GM19238 (cell line): ENCODE results near the gene AUTS2.

Experiments used
- DNase-seq: peaks from one replicate; pipeline ENCODE4 v3.0.0; 2011; ENCODE audit warnings: low spot score; ENCODE audit not compliant: insufficient read length

Gene AUTS2

DNA sequence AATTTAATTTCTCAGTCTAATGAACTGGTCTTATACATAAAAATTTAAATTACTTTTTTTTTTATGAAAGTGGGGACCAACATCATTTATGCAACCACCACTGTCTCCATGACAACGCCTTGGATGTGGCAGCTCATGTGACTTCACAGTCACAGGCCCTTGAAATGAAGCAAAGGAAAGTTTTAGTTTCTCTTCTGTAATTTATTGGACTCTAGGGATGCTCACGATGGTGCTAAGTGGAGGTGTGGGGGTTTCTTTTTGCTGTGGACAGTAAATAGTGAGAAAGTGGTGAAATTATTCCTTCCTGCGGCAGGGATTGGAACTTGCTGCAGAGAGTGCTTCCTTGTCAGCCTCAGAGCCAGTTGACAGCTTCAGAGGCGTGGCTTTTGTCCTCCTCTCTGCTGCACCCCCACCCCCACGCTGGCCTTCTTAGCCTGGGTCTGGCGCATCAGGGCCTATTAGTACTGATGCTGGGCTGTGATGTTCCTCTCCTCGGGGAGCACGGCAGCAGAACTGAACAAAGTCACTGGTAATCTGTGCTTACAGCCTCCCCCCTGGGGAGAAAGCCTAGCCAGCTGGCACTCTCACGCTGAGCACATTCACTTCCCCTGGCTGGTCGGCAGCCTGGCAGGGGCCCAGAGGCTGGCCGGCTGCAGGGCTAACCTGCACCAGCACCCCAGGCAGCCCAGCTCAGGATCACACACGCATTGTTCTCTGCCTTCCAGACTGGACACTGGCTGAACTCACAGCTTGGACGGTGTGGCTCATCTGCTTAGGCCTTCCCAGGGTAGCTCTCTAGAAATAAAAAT, 1016.2 kb downstream of the AUTS2 start:
- no peak for DNase-seq

DNA sequence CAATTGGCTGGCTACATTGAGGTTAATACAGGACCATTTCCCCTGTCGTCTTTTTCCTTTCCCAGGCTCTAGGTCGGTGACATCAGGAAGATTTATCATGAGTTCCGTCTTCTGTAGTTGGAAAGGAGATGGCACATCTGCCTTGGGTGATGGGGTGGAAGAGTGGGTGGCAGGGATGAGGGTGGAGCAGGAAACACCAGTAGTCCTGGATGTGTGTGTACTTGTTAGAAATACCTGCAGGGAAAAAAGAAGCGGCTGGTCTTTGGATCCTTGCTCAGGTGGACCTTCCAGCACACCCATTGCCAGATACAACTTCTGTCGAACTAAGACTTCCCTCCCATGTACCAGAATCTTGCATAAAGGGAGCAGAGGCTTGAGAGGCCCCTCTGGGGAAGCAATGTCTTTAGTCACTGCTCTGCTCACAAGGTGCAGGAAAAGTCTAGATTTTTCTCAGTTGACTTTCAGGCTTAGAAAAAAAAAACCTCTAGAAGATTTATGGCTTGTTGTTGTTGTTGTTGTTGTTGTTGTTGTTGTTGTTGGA, 1016.9 kb downstream of the AUTS2 start:
- DNase-seq = no peak

DNA sequence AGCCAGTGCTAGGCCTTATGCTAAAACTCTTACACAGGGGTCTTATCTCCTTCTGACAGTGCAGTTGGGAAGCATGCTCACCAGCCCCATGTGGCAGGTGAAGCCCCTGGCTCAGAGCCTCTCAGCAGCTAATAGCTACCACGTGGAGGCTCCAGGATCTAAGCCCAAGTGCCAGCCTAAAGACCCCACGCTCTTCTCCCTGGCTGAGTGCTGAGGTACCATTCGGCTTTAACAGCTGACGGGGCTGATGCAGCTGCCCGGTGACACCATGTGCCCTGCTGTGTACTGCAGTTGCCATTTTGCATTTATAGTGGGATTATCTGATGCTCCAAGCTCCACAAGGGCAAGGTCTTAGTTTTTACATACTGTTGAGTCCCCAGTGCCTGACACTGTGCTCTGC, 1017.9 kb downstream of the AUTS2 start:
- no peak for DNase-seq

DNA sequence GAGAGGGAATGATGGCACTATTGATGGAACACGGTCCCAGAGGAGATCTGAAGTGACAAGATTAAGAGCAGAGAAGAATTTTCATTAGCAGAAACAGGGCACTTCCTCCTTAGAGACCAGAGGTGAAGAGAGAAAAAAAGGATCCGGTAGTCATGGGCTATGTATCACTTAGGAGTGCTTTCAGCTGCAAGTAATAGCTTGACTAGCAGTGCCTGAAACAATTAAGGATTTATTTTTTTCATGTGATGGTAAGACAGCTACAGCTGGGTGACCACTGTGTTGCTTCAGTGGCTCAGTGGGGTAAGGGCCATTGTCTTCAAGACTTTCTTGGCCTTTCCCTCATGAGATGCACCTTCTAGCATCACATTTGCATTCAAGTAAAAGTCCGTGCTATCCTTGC, 1018.5 kb downstream of the AUTS2 start:
- DNase-seq = no peak

DNA sequence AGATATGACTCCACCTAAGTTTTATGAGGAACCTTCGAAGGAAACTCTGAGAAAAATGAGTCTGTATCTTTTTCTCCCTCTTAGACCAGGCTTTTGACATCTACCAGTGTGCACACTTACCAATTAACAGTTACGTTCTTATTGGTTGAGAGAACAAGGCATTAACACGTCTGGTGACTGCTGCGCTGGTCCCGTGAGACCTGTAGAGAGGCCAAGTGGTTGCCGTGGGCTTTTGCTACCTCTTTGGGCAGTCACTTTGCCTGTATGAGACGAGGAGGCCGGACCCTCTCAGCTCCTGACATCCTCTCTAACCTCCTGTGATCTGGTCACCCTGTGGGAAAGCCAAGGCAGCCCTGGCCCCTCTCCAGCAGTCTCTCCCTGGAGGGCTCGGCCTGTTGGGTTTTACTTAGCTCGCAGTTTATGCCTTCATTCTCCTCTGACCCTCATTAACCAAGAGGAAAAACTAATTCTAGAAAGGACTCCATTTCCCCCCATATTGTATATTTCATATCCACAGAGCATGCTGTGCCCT, 1019.8 kb downstream of the AUTS2 start:
- DNase-seq = no peak

- DNase-seq = no peak
Observed at GRCh38 chr7:70619130-70619529, 1020.9 kb downstream of the AUTS2 start.

DNA sequence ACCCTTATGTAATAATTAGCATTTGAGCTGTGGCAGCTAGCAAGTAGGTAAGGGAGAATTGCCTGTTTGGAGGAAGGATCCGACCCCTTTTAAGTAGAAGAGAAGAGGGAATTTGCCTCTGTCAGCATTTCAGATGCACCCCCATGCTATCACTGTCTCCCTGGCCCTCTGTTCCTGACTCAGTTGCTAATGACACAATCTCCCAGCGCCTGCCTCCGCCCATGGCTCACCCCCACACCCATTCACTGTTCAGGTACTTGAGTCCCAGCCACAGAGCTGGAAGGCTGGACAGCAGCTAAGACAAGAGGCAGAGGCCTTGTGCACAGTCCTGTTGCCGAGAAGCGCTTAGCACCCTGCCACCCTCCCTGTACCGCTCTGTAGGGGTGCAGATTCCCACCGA, 1021.4 kb downstream of the AUTS2 start:
- DNase-seq = no peak

GRCh38 chr7:70620333-70621055, 1022.2 kb downstream of the AUTS2 start:
- no peak for DNase-seq

DNA sequence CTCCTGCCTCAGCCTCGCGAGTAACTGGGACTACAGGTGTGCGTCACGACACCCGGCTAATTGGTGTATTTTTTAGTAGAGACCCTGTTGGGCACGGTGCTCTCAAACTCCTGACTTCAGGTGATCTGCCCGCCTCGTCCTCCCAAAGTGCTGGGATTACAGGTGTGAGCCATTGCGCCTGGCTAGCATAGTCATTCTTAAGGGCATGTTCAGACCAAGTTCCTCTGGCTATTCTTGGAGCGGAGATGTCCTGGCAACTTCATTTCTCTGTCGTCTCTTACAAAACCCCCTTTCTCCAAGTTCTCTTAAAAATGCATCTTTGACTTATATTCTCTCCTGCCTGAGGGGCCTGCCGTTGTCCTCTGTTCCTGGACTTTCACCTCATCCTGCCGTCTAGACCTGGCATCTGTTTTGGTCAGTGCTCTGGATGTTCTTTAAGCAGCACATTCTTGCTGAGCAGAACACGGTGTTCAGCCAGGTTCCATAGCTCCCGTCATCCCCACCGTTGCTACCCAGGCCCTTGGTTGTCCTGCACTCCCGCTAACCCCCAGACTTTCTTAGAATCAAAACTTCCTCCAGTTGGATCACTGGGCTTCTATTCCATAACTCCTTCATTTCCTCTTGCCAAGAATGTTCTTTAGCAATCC, 1023.8 kb downstream of the AUTS2 start:
- DNase-seq = no peak

DNA sequence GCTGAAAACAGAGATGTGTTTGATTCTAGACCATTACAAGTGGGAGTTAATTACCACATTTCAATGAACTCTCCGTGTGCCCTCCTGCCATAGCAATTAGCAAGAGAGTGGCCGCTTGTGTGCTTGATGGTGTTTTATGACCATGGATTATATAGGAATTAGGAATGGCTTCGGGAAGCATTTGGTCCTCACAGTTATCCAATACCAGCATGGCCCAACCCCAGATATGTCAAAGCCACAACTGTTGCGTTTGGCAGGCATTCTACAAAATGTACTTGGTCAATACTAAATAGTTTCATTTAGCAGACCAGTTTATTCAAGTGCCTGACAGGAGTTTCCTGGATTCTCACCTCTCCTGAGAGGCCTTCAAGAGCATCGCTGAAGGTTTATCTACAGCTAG, 1024.7 kb downstream of the AUTS2 start:
- DNase-seq = no peak

GRCh38 chr7:70624500-70625103, 1026.3 kb downstream of the AUTS2 start:
- DNase-seq = no peak

- no peak for DNase-seq
Observed at GRCh38 chr7:70627461-70627860, 1029.2 kb downstream of the AUTS2 start.

GRCh38 chr7:70630440-70630817, 1032.2 kb downstream of the AUTS2 start:
- no peak for DNase-seq

DNA sequence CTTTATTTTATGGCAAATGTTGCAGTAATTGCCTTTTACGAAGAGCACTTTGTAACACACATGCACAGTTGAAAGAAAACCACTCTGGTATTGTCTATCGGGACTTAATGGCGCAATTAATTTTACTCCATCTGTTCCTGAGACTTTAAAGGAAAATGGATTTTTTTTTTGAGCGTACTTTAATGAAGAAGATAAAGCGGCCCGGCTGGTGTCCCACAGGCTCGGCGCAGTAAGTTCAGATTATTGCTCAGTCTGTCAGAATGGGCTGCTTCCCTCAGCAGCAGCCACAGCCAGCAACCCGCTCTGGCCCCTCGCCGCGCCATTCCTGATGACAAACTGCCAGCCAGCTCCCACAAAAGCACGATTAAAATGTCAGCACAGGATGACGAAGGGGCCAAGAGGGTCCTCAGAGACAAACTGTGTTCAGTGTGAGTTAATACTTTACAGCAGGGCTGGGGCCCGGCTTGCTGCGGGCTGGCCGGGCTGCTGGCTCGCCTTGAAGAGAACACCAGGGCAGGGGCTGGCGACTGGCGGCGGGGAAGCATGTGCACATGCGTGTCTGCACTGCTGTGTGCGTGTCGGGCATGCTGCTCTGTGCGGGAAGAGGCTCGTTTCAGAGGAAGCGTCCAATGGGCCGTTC, 1032.7 kb downstream of the AUTS2 start:
- no peak for DNase-seq

DNA sequence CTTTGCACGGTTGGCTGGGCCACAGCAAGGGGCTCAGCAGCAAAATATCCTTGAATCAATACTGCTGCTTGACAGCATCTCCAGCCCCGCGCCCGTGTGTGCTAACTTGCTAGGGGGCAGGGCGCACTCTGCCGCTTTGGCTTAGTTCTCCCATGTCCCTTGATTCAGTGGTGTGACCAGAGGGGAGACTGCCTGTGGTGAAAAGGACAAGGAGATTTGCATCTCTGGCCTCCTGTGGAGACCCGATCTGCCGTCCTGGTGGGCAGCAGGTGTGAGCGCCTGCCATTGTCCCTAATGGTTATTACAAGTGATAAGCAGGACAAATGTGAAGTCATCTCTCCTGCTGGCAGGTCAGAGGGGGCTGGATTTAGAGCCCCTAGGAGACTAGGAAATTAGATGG, 1033.4 kb downstream of the AUTS2 start:
- DNase-seq = no peak

- no peak for DNase-seq
Observed at GRCh38 chr7:70632400-70632799, 1034.1 kb downstream of the AUTS2 start.

DNA sequence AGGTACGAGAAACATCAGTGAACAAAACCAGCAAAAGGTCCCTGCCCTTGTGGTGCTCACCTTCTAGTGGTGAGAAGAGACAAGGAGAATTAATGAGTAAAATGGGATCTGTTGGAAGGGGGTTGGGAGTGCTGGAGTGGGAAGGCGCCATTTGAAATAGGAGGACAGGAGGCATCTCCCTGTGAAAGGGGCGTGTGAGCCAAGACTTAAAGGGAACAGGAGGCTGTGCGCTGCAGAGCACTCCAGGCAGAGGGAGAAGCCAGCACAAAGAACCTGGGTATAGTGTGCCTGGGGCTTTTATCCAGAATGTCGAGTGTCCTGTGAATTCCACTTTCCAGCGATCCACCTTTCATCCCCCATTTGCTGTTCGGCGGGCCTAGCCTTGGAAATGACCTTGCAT, 1035.8 kb downstream of the AUTS2 start:
- no peak for DNase-seq

GRCh38 chr7:70634610-70635068, 1036.4 kb downstream of the AUTS2 start:
- DNase-seq = no peak

GRCh38 chr7:70635633-70636032, 1037.4 kb downstream of the AUTS2 start:
- DNase-seq = no peak

DNA sequence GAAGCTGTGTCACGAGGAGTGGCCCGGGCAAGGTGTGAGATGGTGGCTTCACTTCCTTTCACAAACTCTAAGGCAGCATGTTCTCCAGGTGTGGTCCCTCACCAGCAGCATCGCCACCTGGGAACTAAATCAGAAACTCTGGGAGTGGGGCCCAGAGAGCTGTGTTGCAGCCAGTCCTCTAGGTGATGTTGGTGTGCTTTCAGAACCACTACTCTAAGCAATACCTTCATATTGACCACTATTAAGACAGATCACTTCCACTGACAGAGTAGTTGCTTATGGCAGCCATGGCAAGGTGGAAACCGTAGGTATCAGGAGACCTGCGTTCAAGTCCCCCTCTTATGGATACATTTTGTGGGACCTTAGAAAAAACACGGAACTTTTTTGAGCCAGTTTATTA, 1037.9 kb downstream of the AUTS2 start:
- no peak for DNase-seq

DNA sequence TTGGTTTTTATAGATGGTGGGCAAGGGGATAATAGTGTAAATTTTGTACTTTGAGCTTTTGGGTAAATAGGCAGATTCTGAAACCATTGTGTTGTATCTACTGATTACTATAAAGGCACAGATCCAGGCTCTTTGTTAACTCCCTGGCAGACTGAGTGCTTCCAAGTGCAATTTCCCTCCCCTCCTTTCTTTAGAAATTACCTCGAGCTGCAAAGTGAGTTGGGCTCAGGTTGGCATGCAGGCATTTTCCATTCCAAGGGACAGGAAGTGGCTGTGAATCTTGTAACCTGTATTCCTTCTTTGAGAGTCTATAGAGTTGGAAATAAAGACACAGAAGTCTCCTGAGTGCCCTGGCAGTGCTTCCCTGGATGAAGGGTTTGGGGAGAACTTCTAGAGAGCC, 1039.5 kb downstream of the AUTS2 start:
- no peak for DNase-seq
